Activated effector memory CD4-positive, alpha-beta T cell treated with Interleukin-2 at 50 U/mL for 16 hours (primary cell): ENCODE measurements around the gene CWC25.
"Not testable (repeated sequence)": the region's sequence is repeated elsewhere in the genome, so short reads cannot be mapped to it uniquely, and the experiment has no call there.

Experiments
- DNase-seq: peaks from one replicate; pipeline ENCODE4 v3.0.0-alpha.2; 2020

CWC25 gene

DNA sequence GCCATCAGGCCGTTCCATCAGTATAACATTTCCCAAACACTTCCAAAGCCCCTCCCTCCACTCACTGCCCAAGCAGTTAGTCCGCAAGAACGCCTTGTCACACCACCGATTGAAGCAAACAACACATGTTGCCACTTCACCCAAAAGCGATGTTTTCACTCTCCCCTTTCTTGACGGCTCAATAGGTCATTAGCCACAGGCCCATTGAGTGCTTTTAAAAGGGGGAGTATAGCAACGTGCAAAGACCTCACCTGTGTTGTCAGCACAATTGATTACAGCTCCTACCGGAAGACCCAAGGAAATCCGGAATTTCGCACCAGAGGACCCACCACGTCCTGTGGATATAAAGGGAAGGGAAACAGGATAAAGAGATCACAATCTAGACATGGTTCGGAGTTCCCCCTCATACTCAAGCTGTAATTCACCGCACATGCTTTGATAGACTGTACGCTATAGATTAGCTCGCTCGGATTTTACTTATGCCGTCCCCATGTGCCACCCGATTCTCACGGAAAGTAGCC, 27.7 kb upstream of the CWC25 start:
- DNase-seq = no peak

DNA sequence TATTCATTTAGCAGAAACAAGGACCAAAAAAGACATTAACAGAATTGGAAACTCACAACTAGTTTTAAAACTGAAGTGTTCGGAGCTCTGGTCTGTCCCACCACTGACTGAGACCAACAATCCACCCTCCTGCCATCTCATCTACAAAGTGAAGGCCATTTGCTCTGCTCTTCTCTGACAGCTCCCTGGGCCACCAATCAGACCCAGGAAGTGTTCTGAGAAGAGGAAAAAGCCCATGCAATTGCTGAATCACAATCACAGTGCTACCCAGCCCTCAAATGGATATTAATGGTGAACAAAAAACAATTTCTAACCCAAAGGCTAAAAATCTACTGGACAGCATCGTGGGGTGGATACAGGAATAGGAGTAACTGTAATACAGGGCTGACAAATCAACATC, 26.3 kb upstream of the CWC25 start:
- DNase-seq = no peak

GRCh38 chr17:38850374-38850773, 25.3 kb upstream of the CWC25 start:
- no peak for DNase-seq

DNA sequence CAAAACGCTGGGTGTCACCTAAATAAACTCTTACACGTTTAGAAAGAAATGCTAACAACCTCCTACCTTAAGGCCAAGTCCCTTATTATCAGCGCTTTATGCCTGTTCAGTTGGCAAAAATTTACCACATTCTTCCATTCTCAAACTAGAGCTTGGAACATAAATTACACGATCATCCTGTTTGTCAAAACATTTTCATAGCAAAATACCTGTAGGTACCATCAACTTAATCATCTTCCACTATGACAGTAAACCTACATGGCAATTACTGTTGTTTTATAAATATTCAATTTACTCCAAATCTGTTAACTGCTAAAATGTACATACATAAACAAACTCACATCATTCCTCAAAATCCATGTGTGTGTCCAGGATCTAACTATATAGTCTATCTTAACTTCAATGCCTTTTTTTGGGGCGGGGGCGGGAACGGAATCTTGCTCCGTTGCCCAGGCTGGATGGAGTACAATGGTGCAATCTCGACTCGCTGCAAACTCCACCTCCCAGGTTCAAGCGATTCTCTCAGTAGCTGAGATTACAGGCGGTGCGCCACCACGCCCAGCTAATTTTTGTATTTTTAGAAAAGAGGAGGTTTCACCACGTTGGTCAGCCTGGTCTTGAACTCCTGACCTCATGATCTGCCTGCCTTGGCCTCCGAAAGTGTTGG, 24.0 kb upstream of the CWC25 start:
- DNase-seq = no peak

DNA sequence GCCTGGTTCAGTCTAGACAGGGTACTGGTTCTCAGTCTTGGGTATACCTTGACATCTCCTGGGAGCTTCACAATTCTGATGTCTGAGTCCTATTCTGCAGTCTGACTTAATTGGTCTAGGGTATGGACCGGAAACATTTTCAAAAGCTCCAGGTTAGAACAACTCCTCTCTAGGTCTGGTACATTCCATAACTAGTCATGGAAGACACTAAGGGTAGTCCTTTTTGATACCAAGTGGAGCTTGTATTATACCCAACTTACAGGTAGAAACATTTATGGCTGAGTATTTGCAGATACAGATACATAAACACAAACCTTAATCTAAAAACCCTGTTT, 23.4 kb upstream of the CWC25 start:
- no peak for DNase-seq

DNA sequence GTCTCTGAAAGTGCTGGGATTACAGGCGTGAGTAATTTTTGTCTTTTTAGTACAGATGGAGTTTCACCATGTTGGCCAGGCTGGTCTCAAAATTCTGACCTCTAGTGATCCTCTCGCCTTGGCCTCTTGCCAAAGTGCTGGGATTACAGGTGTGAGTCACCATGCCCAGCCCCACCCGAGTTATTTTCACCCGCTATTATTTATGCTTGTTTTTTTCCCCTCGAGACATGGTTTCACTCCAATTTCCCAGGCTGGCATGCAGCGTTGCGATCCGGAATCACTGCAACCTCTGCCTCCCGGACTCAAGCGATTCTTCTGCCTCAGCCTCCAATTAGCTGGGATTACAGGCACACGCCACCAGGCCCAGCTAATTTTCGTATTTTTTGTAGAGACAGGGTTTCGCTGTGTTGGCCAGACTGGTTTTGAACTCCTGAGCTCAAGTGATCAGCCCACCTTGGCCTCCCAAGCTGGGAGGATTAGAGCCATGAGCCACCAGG, 19.2 kb upstream of the CWC25 start:
- no peak for DNase-seq

DNA sequence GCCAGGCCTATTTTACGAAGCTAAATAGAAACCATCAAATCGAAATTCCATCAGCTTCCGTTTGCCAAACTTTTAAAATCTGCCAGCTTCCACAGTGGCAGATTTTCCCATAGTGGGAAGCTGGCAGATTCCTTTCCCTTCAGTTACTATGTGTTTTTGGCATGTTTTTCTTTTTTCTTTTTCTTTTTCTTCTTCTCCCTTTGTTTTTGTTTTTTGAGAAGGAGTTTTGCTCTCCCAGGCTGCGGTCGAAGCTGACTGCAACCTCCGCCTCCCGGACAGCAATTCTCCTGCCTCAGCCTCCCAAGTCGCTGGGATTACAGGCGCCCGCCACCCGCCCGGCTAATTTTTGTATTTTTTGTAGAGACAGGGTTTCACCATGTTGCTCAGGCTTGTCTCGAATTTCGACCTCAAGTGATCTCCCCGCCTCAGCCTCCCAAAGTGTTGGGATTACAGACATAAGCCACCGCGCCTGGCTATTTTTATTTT, 684 bp upstream of the CWC25 start:
- no peak for DNase-seq

DNA sequence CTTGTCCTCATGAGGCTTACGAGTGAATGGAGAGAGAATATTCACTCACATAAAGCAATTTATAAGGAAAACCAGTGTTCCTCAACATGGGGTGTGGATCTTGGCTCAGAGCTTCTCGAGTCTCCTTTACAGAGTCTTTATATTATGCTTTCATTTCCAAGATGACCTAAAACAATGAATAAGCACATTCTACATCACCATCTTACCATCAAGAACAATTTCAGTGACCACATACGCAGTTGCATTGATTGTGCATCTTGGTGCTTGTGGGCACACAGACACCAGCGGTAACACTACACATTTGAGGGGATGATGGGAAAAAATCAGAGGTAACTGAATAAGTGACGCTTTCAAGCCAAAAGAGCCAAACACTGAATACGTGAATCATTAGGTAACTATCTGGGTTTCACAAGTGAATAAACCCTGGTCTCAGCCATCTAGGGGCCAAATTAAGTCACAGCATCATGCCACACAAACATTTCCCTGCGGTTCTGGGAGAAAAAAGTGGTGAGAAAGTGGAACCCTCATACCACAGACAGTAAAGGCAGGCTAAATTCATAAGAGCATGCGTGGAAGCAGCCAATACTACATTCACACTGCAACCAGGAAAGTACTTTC, 9.4 kb downstream of the CWC25 start:
- no peak for DNase-seq

DNA sequence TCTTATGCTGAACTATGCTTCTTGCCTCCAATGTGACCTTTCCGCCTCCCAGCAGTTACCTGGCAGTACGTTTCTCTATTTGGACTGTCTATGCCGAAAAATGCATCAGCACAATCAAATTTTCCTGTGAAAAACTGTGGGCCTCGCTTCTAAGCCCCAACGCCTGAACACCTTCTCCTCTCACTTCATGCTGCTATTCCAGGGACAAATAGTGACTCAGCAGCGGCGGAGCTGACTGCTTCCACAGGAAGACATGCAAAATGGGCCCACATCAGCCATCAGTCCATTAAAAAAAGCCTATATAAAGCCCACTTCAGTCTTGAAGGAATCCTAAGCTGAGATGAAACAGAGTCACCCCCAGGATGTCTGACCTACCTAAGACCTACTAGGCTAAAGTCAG, 15.3 kb downstream of the CWC25 start:
- no peak for DNase-seq

DNA sequence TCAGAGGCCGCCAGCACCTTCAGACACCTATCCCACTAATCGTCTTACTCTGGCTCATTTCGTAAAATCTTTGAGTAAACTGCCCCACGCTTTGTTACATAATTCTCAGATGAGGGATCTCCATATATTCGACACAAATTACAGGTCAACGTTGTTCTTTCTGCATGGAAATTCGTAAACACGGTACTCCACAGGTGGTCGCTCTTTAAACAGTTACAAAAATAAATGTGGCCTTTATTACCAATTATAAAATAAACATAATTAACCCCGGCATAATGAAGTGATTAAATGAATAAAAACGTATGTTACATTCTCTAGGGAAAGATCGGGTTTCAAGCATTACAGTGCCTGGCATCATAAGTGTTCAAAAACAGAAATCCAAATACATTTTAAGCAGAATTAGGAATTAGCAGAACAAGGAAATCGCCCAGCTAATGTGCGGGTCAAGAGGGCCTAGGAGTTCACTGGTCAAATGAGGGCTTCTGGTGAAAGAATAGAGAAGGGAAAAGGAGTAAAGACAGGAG, 24.8 kb downstream of the CWC25 start:
- DNase-seq = no peak

GRCh38 chr17:38799501-38800236, 25.5 kb downstream of the CWC25 start, which contains the start of gene PIP4K2B:
PIP4K2B (minus strand) TSS chr17:38799556; CDS start chr17:38799424, 132 bp downstream.
- DNase-seq = peak; percentile 82

DNA sequence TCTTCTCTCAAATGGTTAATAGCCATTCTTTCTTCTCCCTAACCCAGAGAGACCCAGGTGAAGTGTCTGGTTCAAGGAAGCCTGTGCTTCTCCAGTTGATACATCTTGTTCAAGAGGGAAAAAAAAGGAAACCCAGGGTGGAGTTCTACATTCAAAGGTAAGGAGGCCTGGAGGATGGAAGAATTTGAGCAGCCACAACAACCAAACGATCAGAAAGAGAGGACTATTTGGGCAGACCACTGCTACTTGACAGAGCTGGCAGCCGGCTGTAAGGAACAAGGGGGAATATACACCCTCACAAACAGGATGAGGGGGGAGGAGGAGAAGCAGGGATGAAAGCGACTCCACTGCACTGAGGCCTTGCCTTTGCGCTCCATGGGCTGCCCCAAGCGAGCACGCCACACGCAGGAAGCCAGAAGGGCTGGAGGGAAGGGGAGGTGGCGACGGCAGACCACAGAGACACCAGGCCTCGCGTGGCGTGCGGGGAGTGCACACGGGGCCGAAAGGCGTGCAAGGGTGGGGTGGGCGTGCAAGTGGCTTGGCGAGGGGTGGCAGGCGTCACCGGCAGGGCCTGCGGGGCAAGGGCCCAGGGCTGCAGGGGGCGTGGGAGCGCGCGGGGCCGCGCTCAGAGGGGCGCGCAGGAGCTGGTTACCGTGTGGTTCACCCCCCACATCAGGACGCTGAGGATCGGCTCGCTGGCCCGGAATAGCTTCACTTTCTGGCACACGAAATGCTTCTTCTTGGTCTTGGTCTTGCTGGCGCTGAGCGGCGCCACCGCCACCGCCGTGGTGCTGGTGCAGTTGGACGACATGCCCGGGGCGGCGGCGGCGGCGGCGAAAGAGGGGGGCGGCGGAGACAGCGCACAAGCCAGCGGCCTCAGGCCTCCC, 26.3 kb downstream of the CWC25 start:
- DNase-seq = peak; percentile 57

- no peak for DNase-seq
These were observed 27.3 kb downstream of the CWC25 start for GRCh38 chr17:38797828-38798227.

- DNase-seq = no peak
These were observed 28.0 kb downstream of the CWC25 start for GRCh38 chr17:38797158-38797490.

DNA sequence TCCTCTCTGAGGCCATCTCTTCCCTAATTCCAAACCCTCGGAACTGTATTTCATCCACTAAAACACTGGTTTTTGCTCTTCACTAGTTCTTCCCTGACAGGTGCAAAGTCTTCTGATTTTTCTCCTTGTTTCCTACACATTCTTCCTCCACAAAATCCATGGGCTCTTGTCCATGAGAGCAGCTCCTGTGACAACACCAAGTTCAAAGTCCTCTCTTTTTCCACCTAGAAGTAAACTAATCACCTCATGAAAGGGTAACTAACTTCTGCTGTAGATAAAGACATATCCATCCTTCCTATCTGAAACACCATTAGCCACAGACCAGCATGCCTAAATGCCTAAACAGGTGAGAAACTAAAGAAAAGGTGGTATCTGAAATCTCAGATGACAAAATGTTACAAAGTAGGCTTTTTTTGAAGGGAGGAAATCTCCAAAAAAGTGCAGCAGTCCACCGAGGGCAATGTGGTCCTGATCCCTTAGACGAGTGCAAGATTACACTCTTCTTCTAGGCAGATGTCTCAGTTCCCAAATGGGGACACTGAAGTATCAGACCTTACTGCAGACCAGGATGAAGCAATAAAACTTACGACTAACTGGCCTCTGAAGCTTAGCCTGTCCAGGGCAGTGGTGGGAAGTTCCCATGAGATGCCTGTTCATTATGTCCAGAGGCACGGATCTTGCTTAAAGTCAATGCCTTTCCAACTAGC, 28.5 kb downstream of the CWC25 start:
- no peak for DNase-seq

- DNase-seq = no peak
These were observed 30.9 kb downstream of the CWC25 start for GRCh38 chr17:38794221-38794620.

GRCh38 chr17:38791162-38791561, 34.0 kb downstream of the CWC25 start:
- no peak for DNase-seq

DNA sequence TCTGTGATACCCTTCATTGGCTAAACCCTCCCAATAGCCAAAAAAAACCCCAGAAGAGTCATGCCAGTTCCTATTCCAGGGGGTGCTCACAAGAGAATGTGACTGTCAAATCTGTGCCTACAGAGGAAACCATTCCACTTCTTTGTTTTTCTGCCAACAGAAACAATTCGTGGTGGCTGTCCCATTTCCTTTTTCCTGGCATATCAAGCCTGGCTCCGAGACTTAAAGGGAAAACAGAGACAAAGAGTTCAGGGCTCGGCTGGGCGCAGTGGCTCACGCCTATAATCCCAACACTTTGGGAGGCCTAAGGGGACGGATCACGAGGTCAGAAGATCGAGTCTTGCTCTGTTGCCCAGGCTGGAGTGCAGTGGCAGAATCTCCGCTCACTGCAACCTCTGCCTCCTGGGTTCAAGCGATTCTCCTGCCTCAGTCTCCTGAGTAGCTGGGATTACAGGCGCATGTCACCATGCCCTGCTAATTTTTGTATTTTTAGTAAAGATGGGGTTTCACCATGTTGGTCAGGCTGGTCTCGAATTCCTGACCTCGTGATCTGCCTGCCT, 34.9 kb downstream of the CWC25 start:
- not testable (repeated sequence) for DNase-seq

DNA sequence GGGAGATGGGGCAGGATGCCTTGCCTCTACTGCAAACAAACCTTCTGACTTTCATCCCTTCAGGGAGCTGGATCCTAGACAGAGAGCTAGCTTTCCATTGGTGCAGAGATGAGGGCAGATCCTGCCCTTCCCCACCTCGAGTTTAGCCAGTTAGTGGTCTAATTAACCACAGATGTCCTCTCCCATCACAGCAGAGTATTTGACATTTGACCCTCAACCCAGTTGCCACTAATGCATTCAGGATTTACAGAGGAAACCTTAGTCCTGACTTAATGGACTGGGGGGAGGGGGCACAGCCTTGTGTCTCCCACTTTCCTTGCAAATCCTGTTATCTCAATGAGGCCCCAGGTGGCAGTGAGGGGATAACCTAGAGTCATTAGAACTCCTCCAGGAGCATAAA, 35.9 kb downstream of the CWC25 start:
- DNase-seq = no peak

DNA sequence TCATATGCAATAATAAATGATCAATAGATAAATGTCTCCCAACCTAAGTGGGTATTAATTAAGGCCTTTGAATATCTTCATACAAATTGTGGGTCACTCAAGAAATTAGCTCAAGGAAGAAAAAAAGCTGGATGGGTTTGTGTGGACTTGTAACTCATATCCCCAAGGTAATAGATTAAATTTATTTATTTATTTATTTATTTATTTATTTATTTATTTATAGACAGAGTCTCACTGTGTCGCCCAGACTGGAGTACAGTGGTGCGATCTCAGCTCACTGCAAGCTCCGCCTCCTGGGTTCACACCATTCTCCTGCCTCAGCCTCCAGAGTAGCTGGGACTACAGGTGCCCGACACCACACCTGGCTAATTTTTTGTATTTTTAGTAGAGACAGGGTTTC, 37.1 kb downstream of the CWC25 start:
- DNase-seq = not testable (repeated sequence)

DNA sequence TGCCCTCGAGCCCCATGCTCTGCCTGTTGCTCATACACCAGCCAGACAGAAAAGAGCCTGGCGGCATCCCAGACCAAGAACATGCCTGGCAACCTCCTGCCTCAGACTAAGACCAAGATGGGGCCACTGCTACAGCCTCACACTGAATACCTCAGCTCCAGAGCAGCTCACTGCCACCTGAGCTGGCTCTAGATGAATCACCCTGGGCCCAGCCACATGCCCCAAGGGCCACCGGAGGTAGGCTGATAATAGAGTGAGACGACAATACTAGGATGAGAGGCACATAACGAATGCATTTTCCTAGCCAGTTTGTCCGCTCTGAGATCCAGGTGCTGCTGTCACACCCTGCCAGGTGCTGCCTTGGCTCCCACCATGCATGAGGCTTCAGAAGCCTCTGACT, 38.7 kb downstream of the CWC25 start:
- DNase-seq = no peak

GRCh38 chr17:38783227-38783626, 41.9 kb downstream of the CWC25 start:
- DNase-seq = no peak
